GM12801 (cell line): Measurements from ENCODE around the gene PLEK.

Experiments used
- CTCF ChIP-seq: IDR thresholded peaks from one replicate; pipeline ENCODE4 v1.5.1; 2011; ENCODE audit warnings: control low read depth; ENCODE audit not compliant: insufficient read length; ENCODE audit errors: extremely low read depth

Gene PLEK

GRCh38 chr2:68357605-68358337, 7.3 kb upstream of the PLEK start:
- no peak for TF ChIP-seq CTCF

GRCh38 chr2:68359889-68360288, 5.2 kb upstream of the PLEK start:
- TF ChIP-seq CTCF, result no peak

GRCh38 chr2:68362069-68362468, 3.0 kb upstream of the PLEK start:
- no peak for TF ChIP-seq CTCF

- no peak for TF ChIP-seq CTCF
These were observed 2.3 kb upstream of the PLEK start for GRCh38 chr2:68362749-68363148.

GRCh38 chr2:68363721-68364120, 1.4 kb upstream of the PLEK start:
- TF ChIP-seq CTCF, result no peak

GRCh38 chr2:68366083-68366560, 1.0 kb downstream of the PLEK start:
- no peak for TF ChIP-seq CTCF

GRCh38 chr2:68367953-68368653, 3.0 kb downstream of the PLEK start:
- no peak for TF ChIP-seq CTCF
